Measurements from ENCODE around the gene CARD10.

Gene CARD10, protein sequence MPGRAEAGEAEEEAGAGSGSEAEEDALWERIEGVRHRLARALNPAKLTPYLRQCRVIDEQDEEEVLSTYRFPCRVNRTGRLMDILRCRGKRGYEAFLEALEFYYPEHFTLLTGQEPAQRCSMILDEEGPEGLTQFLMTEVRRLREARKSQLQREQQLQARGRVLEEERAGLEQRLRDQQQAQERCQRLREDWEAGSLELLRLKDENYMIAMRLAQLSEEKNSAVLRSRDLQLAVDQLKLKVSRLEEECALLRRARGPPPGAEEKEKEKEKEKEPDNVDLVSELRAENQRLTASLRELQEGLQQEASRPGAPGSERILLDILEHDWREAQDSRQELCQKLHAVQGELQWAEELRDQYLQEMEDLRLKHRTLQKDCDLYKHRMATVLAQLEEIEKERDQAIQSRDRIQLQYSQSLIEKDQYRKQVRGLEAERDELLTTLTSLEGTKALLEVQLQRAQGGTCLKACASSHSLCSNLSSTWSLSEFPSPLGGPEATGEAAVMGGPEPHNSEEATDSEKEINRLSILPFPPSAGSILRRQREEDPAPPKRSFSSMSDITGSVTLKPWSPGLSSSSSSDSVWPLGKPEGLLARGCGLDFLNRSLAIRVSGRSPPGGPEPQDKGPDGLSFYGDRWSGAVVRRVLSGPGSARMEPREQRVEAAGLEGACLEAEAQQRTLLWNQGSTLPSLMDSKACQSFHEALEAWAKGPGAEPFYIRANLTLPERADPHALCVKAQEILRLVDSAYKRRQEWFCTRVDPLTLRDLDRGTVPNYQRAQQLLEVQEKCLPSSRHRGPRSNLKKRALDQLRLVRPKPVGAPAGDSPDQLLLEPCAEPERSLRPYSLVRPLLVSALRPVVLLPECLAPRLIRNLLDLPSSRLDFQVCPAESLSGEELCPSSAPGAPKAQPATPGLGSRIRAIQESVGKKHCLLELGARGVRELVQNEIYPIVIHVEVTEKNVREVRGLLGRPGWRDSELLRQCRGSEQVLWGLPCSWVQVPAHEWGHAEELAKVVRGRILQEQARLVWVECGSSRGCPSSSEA

DNA sequence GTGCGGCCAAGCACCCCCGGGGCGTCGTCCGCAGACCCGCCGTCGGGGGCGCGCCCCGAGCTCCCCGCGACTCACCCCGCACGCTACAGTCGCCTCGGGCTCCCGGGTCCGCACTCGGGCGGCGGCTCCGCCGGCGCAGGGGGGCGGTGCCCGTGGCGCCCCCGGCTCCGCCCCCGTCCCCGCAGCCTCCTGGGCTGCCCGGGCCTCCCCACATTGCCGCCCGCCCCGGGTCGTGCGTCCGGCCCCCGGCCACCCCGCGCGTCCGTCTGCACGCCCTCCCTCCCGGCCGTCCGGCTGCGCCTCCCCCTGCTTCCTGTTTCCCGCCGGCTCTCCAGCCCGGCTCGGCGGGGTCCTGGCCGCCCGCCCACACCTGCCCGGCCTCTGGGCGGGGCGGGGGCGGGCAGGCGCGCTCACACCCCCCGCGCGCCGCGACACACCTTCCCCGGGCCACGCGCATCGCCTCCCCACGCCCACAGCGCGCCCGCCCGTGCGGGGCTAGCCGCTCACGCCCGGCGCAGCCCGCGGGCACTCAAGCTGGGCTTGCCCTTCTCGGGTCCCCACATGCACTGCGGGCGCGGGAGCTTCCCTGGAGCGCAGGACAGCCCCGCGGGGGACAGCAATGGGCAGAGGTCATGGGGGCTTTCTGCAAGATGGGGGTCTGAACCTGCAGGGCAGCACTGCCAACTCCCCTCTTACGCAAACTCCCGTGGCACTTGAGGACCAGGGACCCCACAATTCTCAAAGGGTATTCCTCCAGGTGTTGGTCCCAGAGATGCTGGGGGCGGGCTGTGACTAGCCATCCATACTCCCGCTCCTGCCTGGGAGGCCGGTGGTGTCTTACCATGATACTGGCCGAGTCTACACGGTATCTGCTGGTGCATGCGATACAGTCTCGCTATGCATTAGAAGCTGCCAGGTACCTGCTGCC is at the start of gene CARD10:
CARD10 (minus strand) TSS at position 148 of the 928 bp plus-strand sequence. CDS start 215 bp downstream, outside the sequence.
- no peak for DNase-seq

DNA sequence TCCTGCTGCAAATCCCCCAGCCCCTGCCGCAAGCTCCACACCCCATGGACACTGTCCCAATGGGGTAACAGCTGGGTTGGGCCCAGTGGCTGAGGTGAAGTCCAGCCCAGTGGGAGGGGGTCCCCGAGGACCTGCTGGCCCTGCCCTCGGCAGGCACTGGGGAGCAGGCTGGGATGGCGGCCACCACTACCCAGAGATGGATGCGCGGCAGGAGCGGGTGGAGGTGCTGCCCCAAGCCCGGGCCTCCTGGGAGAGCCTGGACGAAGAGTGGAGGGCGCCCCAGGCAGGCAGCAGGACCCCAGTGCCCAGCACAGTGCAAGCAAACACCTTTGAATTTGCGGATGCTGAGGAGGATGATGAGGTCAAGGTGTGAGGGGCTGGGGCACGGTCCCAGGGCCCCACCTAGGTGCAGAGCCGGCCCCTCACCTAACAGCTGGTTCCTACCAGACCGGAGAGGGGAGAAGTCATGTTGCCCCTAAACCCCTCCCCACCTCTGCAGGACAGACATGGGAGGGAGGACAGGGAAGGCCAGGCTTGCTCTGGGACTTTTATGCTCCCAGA is 49.3 kb upstream of the CARD10 start:
- DNase-seq = no peak

DNA sequence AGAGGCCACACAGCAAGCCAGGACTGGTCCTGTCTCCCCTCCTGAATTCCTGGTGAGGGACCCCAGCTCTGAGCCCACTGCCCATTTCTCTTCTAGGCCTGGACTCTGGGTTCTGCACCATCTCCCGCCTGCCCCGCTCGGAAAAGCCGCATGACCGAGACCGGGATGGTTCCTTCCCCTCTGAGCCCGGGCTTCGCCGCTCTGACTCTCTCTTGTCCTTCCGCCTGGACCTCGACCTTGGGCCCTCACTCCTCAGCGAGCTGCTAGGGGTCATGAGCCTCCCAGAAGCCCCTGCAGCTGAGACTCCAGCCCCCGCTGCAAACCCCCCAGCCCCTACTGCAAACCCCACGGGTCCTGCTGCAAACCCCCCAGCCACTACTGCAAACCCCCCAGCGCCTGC is 48.8 kb upstream of the CARD10 start:
- no peak for DNase-seq

DNA sequence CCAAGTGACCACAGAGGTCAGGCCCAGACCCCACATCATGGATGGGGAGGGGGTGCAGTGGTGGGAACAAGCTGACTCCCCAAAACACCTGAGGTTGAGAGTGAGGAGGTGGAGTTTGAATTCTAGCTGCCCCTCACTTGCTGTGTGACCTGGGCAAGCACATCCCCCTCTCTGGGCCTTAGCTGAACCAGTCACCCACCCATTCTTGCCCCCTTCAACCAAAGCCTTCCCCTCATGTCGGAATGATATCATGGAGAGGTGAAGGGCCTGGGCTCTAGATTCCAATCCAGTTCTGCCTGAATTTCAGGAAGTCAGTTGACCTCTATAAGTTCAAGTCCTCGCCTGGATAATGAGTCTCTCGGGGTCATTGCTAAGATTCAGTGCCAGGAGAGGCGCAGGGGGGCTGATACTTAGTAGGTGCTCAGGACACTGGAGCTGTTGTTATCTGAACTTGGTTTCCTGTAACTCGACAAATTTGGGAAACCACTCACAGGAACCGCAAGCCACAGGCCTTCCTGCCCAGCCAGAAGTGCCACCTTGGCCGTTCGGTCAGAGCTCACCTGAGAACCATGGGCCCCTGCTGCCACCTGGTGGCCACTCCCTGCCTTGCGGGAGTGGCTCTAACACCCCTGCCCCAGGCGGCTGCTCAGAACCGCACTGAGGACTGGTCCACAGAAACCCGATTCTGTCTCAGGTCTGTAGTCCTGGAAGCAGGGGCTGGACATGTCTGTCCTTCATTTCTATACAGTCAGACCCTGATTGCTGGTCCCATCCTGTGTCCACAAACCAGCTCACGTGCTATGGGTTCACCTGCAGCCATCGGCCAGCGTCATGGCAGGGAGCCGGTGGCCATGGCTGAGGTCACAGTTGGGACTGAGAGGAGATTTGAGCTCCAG is 47.9 kb upstream of the CARD10 start:
- DNase-seq = peak; percentile 21

DNA sequence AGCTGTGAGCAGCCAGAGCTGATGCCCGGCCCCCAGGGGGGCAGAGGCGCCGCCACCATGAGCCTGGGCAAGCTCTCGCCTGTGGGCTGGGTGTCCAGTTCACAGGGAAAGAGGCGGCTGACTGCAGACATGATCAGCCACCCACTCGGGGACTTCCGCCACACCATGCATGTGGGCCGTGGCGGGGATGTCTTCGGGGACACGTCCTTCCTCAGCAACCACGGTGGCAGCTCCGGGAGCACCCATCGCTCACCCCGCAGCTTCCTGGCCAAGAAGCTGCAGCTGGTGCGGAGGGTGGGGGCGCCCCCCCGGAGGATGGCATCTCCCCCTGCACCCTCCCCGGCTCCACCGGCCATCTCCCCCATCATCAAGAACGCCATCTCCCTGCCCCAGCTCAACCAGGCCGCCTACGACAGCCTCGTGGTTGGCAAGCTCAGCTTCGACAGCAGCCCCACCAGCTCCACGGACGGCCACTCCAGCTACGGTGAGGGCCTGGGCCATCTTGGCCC is 47.2 kb upstream of the CARD10 start:
- DNase-seq = no peak

DNA sequence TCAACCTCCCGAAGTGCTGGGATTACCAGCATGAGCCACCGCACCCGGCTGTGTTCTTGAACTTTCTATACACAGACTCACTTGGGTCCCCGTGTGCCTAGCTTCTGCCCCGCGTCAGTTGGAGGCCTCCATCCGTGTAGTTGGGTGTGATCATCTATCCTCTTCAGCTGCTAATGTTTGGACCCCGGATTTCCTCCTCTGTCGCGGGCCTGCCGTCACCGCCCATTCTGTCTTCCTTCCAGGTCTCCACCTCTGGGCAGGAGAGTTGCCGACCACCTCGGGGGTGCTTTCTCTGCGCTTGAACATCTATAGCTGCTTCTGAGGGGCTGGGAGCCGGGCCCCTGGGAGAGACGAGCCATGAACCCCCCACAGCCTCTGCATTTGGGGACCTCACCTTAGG is 46.6 kb upstream of the CARD10 start:
- DNase-seq = no peak

DNA sequence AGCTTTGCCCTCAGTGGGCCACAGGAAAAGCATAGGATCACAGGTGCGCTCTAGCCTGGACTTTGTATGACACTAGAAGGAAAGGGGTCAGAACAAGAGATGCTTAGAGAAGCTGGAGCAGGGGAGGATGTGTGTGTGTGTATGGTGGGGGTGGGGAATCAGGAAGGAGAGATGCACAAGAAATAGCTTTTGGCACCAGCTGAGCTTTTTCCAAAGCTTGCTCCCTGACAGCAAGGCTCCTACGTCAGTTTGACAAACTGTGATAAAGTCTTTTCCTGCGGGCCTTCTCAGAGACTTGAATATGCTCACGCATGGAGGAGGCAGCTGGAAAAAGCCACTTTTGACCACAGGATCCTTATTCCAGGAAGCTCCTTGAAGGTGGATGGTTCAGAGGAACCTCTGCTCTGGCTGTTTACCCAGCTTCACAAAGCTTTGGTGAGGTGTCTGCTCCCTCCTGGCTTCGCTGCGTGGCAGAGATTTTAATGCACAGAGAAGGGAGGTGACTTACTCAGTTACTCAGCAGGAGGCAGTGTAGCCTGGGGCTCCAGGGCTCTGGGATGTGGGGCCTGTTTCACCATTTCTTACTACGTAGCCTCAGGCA is 45.0 kb upstream of the CARD10 start:
- DNase-seq = no peak

DNA sequence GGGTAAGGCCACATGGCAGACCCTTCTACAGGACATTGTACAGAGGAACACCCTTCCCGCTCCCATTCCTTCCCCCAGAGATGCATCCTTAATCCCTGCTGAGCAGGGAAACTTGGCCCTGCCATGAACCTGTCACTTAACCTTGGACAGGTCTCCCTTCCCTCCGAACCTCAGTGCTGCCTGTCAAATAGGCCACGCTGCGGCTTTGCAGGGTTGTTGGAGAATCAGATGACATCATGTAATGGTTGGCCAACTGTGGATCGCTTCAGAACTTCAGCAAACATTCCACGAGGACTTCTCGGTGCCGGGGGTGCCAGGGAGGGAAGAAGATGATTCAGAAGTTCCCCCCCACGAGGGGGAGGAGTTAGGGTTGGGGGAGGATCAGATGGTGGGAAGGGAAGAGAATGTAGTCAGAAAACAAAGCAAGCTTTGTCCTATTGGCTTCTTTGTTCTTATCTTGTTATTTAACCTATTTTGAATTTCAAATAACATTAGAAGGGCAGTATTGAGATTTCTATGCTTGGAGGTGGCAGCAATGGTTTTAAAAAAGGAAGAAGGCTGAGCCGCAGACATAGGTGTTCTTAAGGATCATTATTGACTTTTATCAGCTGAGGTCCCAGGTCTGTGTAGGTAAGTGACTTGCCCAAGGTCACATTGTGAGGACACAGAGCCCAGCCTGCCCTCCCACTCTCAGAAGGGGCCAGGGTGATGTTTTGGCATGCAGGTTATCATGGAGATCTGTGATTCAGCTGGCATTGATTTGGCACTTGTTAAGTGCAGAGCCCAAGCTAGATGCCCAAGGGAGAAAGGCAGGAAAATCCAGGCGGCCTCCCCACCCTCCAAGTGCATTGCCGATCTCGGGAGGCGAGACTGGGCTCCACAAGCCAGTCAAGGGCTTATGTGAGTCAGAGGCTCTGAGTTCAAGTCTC is 44.2 kb upstream of the CARD10 start:
- DNase-seq = no peak

DNA sequence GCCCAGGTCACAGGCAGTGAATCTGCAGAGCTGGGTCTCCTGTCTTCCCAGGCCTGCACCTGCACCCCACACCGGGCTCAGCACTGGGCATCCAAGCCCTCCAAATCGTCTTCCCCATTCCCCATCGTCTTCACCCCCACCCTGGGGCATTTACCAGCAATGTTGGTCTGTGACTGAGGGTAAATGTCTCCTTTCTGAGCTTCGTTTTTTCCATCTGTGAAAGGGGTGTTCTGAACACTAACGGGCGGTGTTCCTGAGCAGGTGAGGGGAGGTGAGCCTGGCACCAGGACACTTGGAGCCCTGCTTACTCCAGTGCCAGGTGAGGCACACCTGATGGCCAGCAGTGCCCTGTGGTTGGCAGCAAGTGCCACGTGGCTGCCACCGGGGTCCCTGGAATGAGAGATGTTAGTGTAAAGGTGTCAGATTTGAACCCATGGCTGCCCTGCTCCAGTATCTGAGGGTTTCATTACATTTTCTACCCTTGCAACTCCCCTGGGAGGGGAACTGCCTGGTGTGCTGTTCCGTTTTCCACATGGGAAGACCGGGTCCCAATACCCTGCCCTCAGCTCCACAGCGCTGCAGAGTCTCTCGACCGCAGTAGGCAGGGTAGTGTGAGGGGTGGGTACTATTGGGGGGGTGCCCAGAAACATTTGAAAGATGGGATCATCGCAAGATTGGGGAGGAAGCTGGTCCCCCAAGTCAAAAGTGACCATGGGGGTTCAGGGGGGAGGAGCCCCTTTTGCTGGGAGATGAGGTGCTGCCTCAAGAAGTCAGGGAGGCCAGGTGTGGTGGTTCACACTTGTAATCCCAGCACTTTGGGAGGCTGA is 43.0 kb upstream of the CARD10 start:
- no peak for DNase-seq

DNA sequence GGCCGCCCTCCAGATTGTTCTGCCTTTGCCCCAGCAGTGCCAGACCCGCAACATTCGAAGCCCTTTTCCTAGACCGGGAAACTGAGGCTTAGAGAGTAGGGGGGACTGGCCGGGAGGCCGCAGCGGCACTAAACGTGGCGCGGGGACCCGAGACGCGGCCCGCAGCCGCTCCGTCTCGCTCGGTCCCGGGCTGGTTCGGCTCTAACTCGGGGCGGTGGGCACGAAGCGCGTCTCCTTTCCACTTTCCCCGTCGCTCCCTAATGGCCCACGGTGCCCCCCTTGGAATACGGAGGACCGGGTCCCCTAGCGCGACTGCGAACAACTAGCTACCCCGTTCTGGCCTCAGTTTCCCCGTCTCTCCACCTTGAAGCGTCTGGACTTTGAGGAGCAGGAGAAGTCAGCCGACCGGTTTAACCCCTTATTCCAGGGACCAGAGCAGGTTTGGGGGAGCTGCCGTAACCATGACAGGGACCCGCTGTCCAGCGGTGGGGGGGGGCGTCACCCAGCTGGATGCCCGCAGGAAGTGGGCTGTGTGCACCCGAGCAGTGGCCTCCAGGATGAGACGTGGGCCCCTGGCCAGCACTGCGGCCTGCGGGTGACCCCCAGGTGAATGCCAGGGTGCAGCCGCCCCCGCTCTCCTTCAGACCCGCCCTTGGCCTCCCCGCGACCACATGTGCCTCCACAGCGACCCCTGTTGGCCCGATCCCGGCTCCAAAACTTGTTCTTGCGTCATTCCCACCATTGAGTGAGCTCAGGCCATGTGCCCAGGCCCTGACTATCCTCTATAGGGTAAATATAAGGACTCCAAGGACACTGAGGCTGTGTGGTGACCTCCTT is 42.2 kb upstream of the CARD10 start:
- peak; percentile 14 for DNase-seq

DNA sequence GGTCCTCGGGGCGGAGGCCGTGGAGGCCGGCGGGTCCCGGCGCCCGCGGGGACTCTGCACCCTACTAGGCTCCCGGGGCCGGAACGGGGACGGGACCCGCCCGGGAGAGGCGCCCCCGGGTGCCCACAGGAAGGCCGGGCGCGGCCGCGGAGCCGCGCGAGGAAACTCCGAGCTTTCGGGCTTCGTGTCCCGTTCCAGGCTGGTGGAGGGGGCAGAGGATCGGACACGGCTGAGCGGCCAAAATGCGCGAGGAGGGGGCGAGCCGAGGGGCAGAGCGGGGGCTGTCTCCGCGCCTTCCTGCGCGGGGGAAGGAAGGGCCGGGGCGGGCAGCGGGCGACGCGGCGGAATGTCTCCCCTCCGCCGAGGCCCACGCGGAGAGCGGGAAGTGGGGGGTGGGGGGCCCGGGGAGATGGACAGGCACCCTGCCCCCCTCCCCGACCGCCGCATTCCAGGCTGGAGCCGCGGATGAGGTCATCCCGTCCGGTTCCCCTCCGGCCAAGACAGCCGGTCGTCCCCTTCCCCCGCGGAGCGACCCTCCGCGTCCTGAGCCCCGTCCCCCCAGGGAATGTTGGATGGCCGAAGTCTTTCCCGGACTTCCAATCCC is 41.5 kb upstream of the CARD10 start:
- DNase-seq = no peak

DNA sequence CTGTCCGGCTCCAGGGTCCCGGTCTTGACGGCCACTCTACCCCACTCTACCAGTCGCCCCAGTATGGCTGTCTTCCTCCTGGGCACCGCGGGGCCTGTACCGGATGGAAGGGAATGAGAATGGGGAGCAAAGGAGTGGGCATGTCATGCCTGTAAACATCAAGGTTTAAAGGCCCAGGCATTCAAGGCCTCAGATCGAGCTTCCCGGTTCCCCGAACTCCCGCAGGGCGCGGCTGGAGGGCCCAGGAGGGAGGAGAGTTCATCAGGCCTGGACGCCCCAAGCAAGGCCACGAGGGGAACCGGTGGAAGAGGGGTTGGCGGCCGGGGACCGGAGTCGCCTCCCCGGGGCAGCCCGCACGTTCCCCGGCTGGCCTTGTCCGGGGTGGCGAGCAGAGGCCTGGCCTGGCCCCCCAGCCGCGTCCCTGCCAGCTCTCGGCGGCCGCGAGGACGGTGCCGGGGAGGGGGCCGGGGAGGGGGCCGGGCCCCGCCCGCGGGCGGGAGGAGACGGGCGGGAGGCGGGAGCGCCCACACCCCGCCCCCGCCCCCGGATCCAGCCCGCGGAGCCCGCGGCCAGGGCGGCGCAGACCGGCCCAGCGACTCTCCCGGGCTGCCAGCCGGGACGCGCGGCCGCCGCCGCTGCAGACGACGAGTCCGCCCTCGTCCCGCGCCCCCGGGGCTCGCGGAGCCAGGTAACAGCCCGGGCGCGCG is 40.8 kb upstream of the CARD10 start, which contains the start of gene CDC42EP1:
CDC42EP1 (plus strand) TSS at position 580 of the 707 bp plus-strand sequence. CDS start 5,870 bp downstream, outside the sequence.
- no peak for DNase-seq

DNA sequence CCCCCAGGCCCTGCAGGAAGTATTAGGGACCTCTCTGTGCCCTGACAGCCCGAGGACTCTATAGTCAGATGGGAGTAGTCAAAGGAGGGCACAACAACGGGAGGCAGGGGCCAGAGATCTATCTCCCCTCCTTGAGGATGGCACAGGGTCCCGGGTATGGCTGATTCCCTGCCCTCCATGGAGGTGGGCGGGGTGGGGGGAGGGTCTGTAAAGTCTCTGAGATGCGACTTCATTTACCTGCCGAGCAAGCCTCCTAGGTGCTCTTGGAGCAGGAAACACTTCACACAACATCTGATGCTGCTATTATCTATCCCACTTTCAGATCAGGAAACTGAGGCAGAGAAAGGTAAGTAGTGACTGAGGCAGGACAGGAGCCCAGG is 40.3 kb upstream of the CARD10 start:
- no peak for DNase-seq

DNA sequence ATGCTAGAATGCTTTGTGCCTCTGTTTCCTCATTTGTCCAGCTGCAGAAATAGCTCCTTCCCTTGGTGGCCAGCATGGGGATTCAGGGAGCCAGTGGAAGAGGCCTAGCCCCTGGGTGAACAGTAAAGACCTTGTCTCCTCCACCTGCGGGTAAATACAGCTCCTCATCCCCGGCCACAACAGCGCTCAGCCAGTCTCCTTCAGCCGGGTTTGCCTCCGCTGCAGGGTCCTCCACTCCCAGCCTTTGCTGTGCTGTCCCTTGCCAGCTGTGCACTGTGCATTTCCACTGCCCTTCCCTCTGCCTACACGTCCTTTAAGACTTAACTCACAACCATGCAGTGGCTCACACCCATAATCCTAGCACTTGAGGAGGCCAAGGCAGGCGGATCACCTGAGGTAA is 39.6 kb upstream of the CARD10 start:
- no peak for DNase-seq

DNA sequence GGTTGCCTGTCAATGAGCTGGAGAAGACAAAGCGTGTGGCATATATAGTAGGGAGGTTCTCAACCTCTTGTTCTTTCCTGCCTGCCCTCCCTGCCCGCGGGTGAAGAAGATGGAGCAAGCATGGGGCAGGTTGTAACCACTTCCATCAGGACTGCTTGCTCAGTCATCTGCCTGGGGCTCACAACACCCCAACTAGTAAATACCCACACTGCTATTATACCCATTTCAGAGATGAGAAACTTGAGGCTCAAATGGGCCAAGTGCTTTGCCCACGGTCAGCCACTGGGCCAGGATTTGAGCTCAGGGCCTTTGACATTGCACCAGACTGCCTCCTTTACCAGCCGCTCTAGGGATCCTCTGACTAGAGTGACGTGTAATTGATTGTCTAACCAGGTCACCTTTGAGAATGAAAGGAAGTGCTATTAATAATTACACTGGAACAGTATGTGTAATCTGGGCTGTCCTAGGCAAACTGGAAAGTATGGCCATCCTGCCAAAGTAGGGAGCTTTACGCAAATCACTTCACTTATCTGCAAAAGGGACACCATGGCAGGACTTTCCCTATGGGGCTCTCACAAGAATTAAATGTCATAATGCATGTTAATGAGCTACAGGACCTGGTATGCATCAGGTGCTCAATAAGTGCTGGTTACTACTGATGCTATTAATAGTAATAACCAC is 38.2 kb upstream of the CARD10 start:
- no peak for DNase-seq

DNA sequence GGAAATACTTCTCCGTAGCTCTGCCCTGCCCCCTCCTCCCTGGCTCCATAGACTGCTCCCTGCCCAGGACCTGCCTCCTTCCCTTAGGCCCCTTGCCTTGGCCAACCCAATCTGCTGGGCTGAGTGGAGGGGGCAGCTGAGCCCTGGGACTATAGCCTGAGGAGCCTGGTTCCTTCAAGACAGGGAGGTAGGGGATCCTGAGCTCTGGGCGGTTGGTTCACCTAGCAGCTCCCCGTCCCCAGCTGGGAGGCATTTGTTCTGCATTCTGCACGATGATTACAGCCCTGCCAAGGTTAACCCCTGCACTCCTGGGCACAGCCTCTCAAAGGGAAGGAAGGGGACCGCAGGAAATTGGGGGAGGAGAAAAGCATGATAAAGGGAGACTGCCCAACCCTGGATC is 37.5 kb upstream of the CARD10 start:
- no peak for DNase-seq

Data from DMS79 treated with DMSO at 0.1 percent for 48 hours (cell line).